OCI-LY1 (cell line): Measurements from ENCODE around the gene PRKRA.
A peak's percentile ranks its signal among the peaks of the same experiment; 100 is the strongest.

Source experiments
- H2AFZ ChIP-seq: fragments of 200-600 bp; sonication (generic), shearing (Covaris generic); 2 replicates; pipeline ENCODE4 v1.6.0; 2014; ENCODE audit warnings: antibody characterized with exemption, mild to moderate bottlenecking, low read length
- H3F3A ChIP-seq: fragments of 200-600 bp; sonication (generic), shearing (Covaris generic); 2 replicates; pipeline ENCODE4 v1.6.0; 2014; ENCODE audit warnings: mild to moderate bottlenecking, antibody characterized with exemption, low read length, moderate library complexity; ENCODE audit not compliant: insufficient read depth
- H3K27ac ChIP-seq: fragments of 200-600 bp; sonication (generic); 2 replicates; pipeline ENCODE4 v1.5.1; 2014; ENCODE audit warnings: low read length, mixed run types, mild to moderate bottlenecking, low read depth; ENCODE audit not compliant: poor library complexity, severe bottlenecking
- H3K27me3 ChIP-seq: fragments of 200-600 bp; sonication (generic); 2 replicates; pipeline ENCODE4 v1.6.0; 2014; ENCODE audit warnings: antibody characterized with exemption, mild to moderate bottlenecking, low read length, moderate library complexity; ENCODE audit not compliant: insufficient read depth
- H3K36me3 ChIP-seq: fragments of 200-600 bp; sonication (generic); 2 replicates; pipeline ENCODE4 v1.6.1; 2014; ENCODE audit warnings: mild to moderate bottlenecking, antibody characterized with exemption, low read length, moderate library complexity, mixed read lengths; ENCODE audit not compliant: insufficient read depth
- H3K4me1 ChIP-seq: fragments of 200-600 bp; sonication (generic); 2 replicates; pipeline ENCODE4 v1.5.1; 2014; ENCODE audit warnings: mild to moderate bottlenecking, low read length, moderate library complexity; ENCODE audit not compliant: insufficient read depth, severe bottlenecking
- H3K4me2 ChIP-seq: fragments of 200-600 bp; sonication (generic), shearing (Covaris generic); 2 replicates; pipeline ENCODE4 v1.6.1; 2014; ENCODE audit warnings: low read length
- H3K4me3 ChIP-seq: fragments of 200-600 bp; sonication (generic); 2 replicates; pipeline ENCODE4 v1.5.1; 2014; ENCODE audit warnings: low read length, low read depth, mild to moderate bottlenecking, mixed read lengths; ENCODE audit not compliant: poor library complexity, severe bottlenecking
- H3K79me2 ChIP-seq: fragments of 200-600 bp; shearing (Covaris generic); 2 replicates; pipeline ENCODE4 v1.6.1; 2016; ENCODE audit warnings: mixed run types, low read length, mixed read lengths; ENCODE audit not compliant: insufficient read depth
- H3K9ac ChIP-seq: fragments of 200-600 bp; sonication (generic), shearing (Covaris generic); 2 replicates; pipeline ENCODE4 v1.6.1; 2014; ENCODE audit warnings: mild to moderate bottlenecking, low read length, mixed read lengths
- H3K9me2 ChIP-seq: fragments of 200-600 bp; sonication (generic), shearing (Covaris generic); 2 replicates; pipeline ENCODE4 v1.6.1; 2014; ENCODE audit warnings: low read depth, mild to moderate bottlenecking, low read length, mixed read lengths
- H3K9me3 ChIP-seq: fragments of 200-600 bp; shearing (Covaris generic); 2 replicates; pipeline ENCODE4 v1.6.1; 2014; ENCODE audit warnings: low read length, mixed read lengths
- H4K20me1 ChIP-seq: fragments of 200-600 bp; sonication (generic), shearing (Covaris generic); 2 replicates; pipeline ENCODE4 v1.6.0; 2016; ENCODE audit warnings: mild to moderate bottlenecking, low read length; ENCODE audit not compliant: insufficient read depth
- CTCF ChIP-seq: fragments of 200-600 bp; sonication (generic), shearing (Covaris generic); IDR thresholded peaks from 2 replicates; pipeline ENCODE4 v1.5.1; 2017; ENCODE audit warnings: mild to moderate bottlenecking, antibody characterized with exemption, low read length, moderate library complexity, mixed read lengths
- EZH2 ChIP-seq: fragments of 200-600 bp; sonication (generic), shearing (Covaris generic); IDR thresholded peaks from 2 replicates; pipeline ENCODE4 v1.8.0; 2017; ENCODE audit warnings: borderline replicate concordance, mixed run types, mild to moderate bottlenecking, antibody characterized with exemption, low read length, moderate library complexity, mixed read lengths

The PRKRA gene

GRCh38 chr2:178450774-178451525, at the start of gene PRKRA, which contains the start of gene PJVK:
TSS of gene PRKRA (minus strand) at chr2:178451175. CDS start at chr2:178451030, 145 bp downstream.
TSS of gene PJVK (plus strand) at chr2:178451378. CDS start at chr2:178453410, 2,032 bp downstream.
- peak within 1 kb of the TSS; percentile 80 for H3K9ac ChIP-seq
- no peaks in the 10 kb centered on the region for H3F3A ChIP-seq
- H3K79me2 ChIP-seq: peaks cover 11% of the 10 kb centered on the region
- H2AFZ ChIP-seq: peak within 1 kb of the TSS; percentile 2; the same call in 1 of the 2 replicates
- no peaks in the 10 kb centered on the region for H3K27me3 ChIP-seq
- H3K36me3 ChIP-seq: peaks cover 25% of the 10 kb centered on the region
- no peaks in the 10 kb centered on the region for H4K20me1 ChIP-seq
- H3K27ac ChIP-seq: peak within 1 kb of the TSS; percentile 81
- H3K4me3 ChIP-seq: peak within 1 kb of the TSS; percentile 63
- no peaks in the 10 kb centered on the region for H3K9me2 ChIP-seq
- H3K9me3 ChIP-seq: no peaks in the 10 kb centered on the region
- TF ChIP-seq EZH2 (no peak), CTCF (no peak)
- peak within 1 kb of the TSS; percentile 85 for H3K4me2 ChIP-seq
- H3K4me1 ChIP-seq: peaks cover 34% of the 10 kb centered on the region

GRCh38 chr2:178499640-178500039, 48.7 kb upstream of the PRKRA start:
- no peak overlapping the region for H3K27ac ChIP-seq
- H3K9me2 ChIP-seq: no peaks in the 10 kb centered on the region
- H3K36me3 ChIP-seq: peaks cover 79% of the 10 kb centered on the region
- no peaks in the 10 kb centered on the region for H3F3A ChIP-seq
- H3K27me3 ChIP-seq: no peaks in the 10 kb centered on the region
- H3K9ac ChIP-seq: no peak overlapping the region
- H3K4me3 ChIP-seq: no peak overlapping the region
- H4K20me1 ChIP-seq: no peaks in the 10 kb centered on the region
- no peak overlapping the region for H3K4me2 ChIP-seq
- H3K9me3 ChIP-seq: no peaks in the 10 kb centered on the region
- TF ChIP-seq CTCF: no peak
- TF ChIP-seq EZH2: no peak
- no peak overlapping the region for H2AFZ ChIP-seq
- no peaks in the 10 kb centered on the region for H3K79me2 ChIP-seq
- H3K4me1 ChIP-seq: peaks cover 6% of the 10 kb centered on the region

- H3K9me2 ChIP-seq: no peaks in the 10 kb centered on the region
- no peak overlapping the region for H3K4me3 ChIP-seq
- H3K36me3 ChIP-seq: peaks cover 79% of the 10 kb centered on the region
- H3F3A ChIP-seq: no peaks in the 10 kb centered on the region
- H3K27ac ChIP-seq: no peak overlapping the region
- no peak for TF ChIP-seq CTCF
- no peak for TF ChIP-seq EZH2
- no peak overlapping the region for H2AFZ ChIP-seq
- H3K27me3 ChIP-seq: no peaks in the 10 kb centered on the region
- H4K20me1 ChIP-seq: no peaks in the 10 kb centered on the region
- H3K9me3 ChIP-seq: no peaks in the 10 kb centered on the region
- no peaks in the 10 kb centered on the region for H3K79me2 ChIP-seq
- peaks cover 6% of the 10 kb centered on the region for H3K4me1 ChIP-seq
- no peak overlapping the region for H3K9ac ChIP-seq
- no peak overlapping the region for H3K4me2 ChIP-seq
Measured at GRCh38 chr2:178498137-178498536, 47.2 kb upstream of the PRKRA start.
